NCI-H748 (cell line): ENCODE data around the gene GUCY2D.

ENCODE experiments used
- DNase-seq: peaks from one replicate; lab custom pipeline; 2025; ENCODE audit not compliant: unreplicated experiment; lab: John Stamatoyannopoulos, UW

The GUCY2D gene

GRCh38 chr17:7989781-7990655, 12.4 kb upstream of the GUCY2D start:
- peak; percentile 89 for DNase-seq

- DNase-seq: no peak
Measured at GRCh38 chr17:7992516-7992915, 9.9 kb upstream of the GUCY2D start.

- DNase-seq: no peak
Measured at GRCh38 chr17:7992924-7993323, 9.5 kb upstream of the GUCY2D start.

GRCh38 chr17:7993972-7994589, 8.3 kb upstream of the GUCY2D start:
- DNase-seq: no peak

- no peak for DNase-seq
Measured at GRCh38 chr17:7995724-7996123, 6.7 kb upstream of the GUCY2D start.

- peak; percentile 50 for DNase-seq
Measured at GRCh38 chr17:7997186-7997585, 5.2 kb upstream of the GUCY2D start.

- no peak for DNase-seq
Measured at GRCh38 chr17:8002721-8003593, 542 bp downstream of the GUCY2D start.

GRCh38 chr17:8003594-8004181, 1.3 kb downstream of the GUCY2D start:
- no peak for DNase-seq

GRCh38 chr17:8004899-8005298, 2.5 kb downstream of the GUCY2D start:
- DNase-seq: no peak

- no peak for DNase-seq
Measured at GRCh38 chr17:8005357-8005756, 2.9 kb downstream of the GUCY2D start.

GRCh38 chr17:8005967-8006730, 3.7 kb downstream of the GUCY2D start:
- peak; percentile 59 for DNase-seq

GRCh38 chr17:8006836-8007680, 4.6 kb downstream of the GUCY2D start:
- DNase-seq: no peak

GRCh38 chr17:8007836-8008235, 5.4 kb downstream of the GUCY2D start:
- no peak for DNase-seq

GRCh38 chr17:8012045-8012580, 9.7 kb downstream of the GUCY2D start:
- no peak for DNase-seq

- no peak for DNase-seq
Measured at GRCh38 chr17:8012996-8013640, 10.7 kb downstream of the GUCY2D start.

GRCh38 chr17:8013731-8014557, 11.5 kb downstream of the GUCY2D start:
- DNase-seq: no peak

- DNase-seq: no peak
Measured at GRCh38 chr17:8014558-8014850, 12.1 kb downstream of the GUCY2D start.
